Measurements from ENCODE around the gene KCNQ1.

Gene KCNQ1

DNA sequence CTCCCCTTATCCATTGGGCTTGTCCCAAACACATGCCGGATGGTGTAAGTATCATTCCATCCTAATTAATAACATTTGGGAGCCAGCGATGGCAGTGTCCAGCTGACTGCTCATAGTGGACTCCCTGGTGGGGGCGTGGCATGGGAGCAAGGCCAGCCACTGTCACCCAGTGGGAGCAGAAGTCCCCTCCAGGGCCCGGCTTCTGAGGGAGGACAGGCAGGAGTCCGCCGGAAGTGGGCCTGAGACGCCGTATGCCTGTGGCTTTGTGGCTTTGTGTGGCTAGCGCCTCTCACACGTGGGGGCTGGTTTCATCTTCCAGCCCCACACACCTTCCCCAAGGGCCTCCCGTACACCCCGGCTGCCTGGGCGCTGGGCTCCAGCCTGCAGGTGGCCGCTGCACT lies 124.5 kb downstream of the KCNQ1 start:
- DNase-seq (no peak), ATAC-seq (ENCODE audit: insufficient read depth, low read depth) (no peak)
- no peaks in the 10 kb centered on the region for H4K20me1 ChIP-seq (ENCODE audit: insufficient read depth, low read length)
- no peaks in the 10 kb centered on the region for H3K79me2 ChIP-seq (ENCODE audit: insufficient read depth, low read length)
- TF ChIP-seq CTCF (IDR thresholded peaks at IDR 0.05; ENCODE audit: borderline replicate concordance, extremely low read depth, low read length, poor library complexity, severe bottlenecking) (no peak), EZH2 (IDR thresholded peaks at IDR 0.05; ENCODE audit: borderline replicate concordance, low read depth, low read length, severe bottlenecking) (no peak)
- no peaks in the 10 kb centered on the region for H3K27me3 ChIP-seq (ENCODE audit: insufficient read depth, low read length, poor library complexity)
- no peak overlapping the region for H3K4me3 ChIP-seq (ENCODE audit: low read depth in 1 of 2, low read length in 2 of 2)
- no peaks in the 10 kb centered on the region for H3K9me3 ChIP-seq (ENCODE audit: insufficient read depth, low read length, severe bottlenecking)
- H3K4me2 ChIP-seq (ENCODE audit: insufficient read depth, low read length) = no peak overlapping the region
- no peaks in the 10 kb centered on the region for H3K4me1 ChIP-seq (ENCODE audit: insufficient read depth, low read length)
- H3K36me3 ChIP-seq (ENCODE audit: insufficient read depth, low read length) = no peaks in the 10 kb centered on the region
- no peak overlapping the region for H3K27ac ChIP-seq (ENCODE audit: low read length)
- H3K9ac ChIP-seq (ENCODE audit: low read depth, low read length) = no peak overlapping the region
- no peak overlapping the region for H2AFZ ChIP-seq (ENCODE audit: low read depth, low read length)

DNA sequence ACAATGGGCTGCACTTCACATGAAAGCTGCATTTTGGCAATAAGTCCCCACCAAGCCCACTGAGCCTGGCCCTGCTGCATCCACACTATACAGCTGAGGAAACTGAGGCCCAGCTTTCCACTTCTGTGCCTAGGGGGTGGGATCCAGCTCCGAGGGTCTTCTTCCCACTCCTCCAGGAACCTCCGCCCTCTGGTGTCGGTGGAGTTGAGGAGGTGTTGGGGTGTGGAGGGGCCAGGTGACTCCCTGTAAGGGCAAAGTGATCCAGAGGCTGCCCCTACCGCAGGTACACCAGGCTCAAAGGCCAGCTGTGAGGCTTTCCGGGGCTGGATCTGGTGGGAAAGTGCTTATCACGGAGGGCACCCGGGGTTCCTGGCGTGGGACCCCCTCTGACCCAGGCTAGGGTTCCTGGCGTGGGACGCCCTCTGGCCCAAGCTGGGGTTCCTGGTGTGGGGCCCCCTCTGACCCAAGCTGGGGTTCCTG lies 125.0 kb downstream of the KCNQ1 start:
- H3K36me3 ChIP-seq (ENCODE audit: insufficient read depth, low read length) = no peaks in the 10 kb centered on the region
- no peaks in the 10 kb centered on the region for H3K27me3 ChIP-seq (ENCODE audit: insufficient read depth, low read length, poor library complexity)
- no peak overlapping the region for H3K4me2 ChIP-seq (ENCODE audit: insufficient read depth, low read length)
- no peak overlapping the region for H3K27ac ChIP-seq (ENCODE audit: low read length)
- ATAC-seq (ENCODE audit: insufficient read depth, low read depth) (no peak), DNase-seq (no peak)
- no peaks in the 10 kb centered on the region for H4K20me1 ChIP-seq (ENCODE audit: insufficient read depth, low read length)
- no peaks in the 10 kb centered on the region for H3K4me1 ChIP-seq (ENCODE audit: insufficient read depth, low read length)
- H3K9me3 ChIP-seq (ENCODE audit: insufficient read depth, low read length, severe bottlenecking) = no peaks in the 10 kb centered on the region
- H3K79me2 ChIP-seq (ENCODE audit: insufficient read depth, low read length) = no peaks in the 10 kb centered on the region
- no peak overlapping the region for H3K4me3 ChIP-seq (ENCODE audit: low read depth in 1 of 2, low read length in 2 of 2)
- H2AFZ ChIP-seq (ENCODE audit: low read depth, low read length) = no peak overlapping the region
- TF ChIP-seq EZH2 (IDR thresholded peaks at IDR 0.05; ENCODE audit: borderline replicate concordance, low read depth, low read length, severe bottlenecking) = no peak
- no peak for TF ChIP-seq CTCF (IDR thresholded peaks at IDR 0.05; ENCODE audit: borderline replicate concordance, extremely low read depth, low read length, poor library complexity, severe bottlenecking)
- no peak overlapping the region for H3K9ac ChIP-seq (ENCODE audit: low read depth, low read length)

DNA sequence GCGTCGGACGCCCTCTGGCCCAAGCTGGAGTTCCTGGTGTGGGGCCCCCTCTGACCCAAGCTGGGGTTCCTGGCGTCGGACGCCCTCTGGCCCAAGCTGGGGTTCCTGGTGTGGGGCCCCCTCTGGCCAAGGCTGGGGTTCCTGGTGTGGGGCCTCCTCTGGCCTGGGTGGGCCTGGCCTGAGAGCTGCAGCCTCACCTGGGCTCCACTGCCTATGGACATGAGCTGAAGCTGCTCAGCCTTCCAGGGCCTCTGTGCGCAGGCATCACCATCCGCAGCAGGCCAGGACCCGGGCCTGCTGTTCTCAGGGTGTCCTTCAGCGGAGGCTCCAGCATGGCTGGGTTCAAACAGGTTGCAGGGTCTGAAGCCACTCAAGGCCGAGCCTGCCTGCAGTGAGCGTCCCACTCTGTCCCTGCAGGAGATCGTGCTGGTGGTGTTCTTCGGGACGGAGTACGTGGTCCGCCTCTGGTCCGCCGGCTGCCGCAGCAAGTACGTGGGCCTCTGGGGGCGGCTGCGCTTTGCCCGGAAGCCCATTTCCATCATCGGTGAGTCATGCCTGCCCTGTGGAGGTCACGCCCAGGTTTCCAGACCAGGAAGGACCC lies 125.5 kb downstream of the KCNQ1 start:
- H3K9ac ChIP-seq (ENCODE audit: low read depth, low read length) = no peak overlapping the region
- H2AFZ ChIP-seq (ENCODE audit: low read depth, low read length) = no peak overlapping the region
- no peak overlapping the region for H3K27ac ChIP-seq (ENCODE audit: low read length)
- H4K20me1 ChIP-seq (ENCODE audit: insufficient read depth, low read length) = no peaks in the 10 kb centered on the region
- H3K36me3 ChIP-seq (ENCODE audit: insufficient read depth, low read length) = no peaks in the 10 kb centered on the region
- no peak overlapping the region for H3K4me2 ChIP-seq (ENCODE audit: insufficient read depth, low read length)
- TF ChIP-seq CTCF (IDR thresholded peaks at IDR 0.05; ENCODE audit: borderline replicate concordance, extremely low read depth, low read length, poor library complexity, severe bottlenecking) (no peak), EZH2 (IDR thresholded peaks at IDR 0.05; ENCODE audit: borderline replicate concordance, low read depth, low read length, severe bottlenecking) (no peak)
- H3K27me3 ChIP-seq (ENCODE audit: insufficient read depth, low read length, poor library complexity) = no peaks in the 10 kb centered on the region
- H3K9me3 ChIP-seq (ENCODE audit: insufficient read depth, low read length, severe bottlenecking) = no peaks in the 10 kb centered on the region
- no peaks in the 10 kb centered on the region for H3K79me2 ChIP-seq (ENCODE audit: insufficient read depth, low read length)
- DNase-seq = no peak
- no peaks in the 10 kb centered on the region for H3K4me1 ChIP-seq (ENCODE audit: insufficient read depth, low read length)
- H3K4me3 ChIP-seq (ENCODE audit: low read depth in 1 of 2, low read length in 2 of 2) = no peak overlapping the region
- ATAC-seq (ENCODE audit: insufficient read depth, low read depth) = no peak
